ENCODE data around the gene RAPGEF1. TPM values are rescaled to one million over a fixed set of nuclear protein-coding genes. Genes with fewer than 3 reads are reported as not detected.

The RAPGEF1 gene
- total and polyA plus RNA-seq, 9 of the 15 experiments (the other 6 are each of a cell fraction or from before 2014, with no cell fraction given) = 0.06 to 44.1 (median 19.9) TPM

- TF ChIP-seq CTCF (IDR thresholded peaks at IDR 0.05 in 2 of 3, conservative IDR thresholded peaks at IDR 0.05 in 1 of 3; ENCODE audit: insufficient read depth in 2 of 3, low read depth in 1 of 3, low read length in 3 of 3) (no peak), FOXK2 (conservative IDR thresholded peaks at IDR 0.05 in 1 of 2, IDR thresholded peaks at IDR 0.05 in 1 of 2; ENCODE audit: low read depth in 2 of 2) (no peak), PBX2 (CRISPR knock-in tag; IDR thresholded peaks at IDR 0.05; ENCODE audit: low read depth) (no peak), PBX2 (tag; conservative IDR thresholded peaks at IDR 0.05; ENCODE audit: low read depth) (no peak), RB1 (IDR thresholded peaks at IDR 0.05; ENCODE audit: low read depth) (no peak)
Observed at GRCh38 chr9:131578021-131578420, 161.9 kb downstream of the RAPGEF1 start (continued).
